ENCODE measurements around the gene RAPGEF6.
"Not testable (repeated sequence)": the region's sequence is repeated elsewhere in the genome, so short reads cannot be mapped to it uniquely, and the experiment has no call there.

GRCh38 chr5:131678273-131678672 is 43.2 kb upstream of the RAPGEF6 start:
- not testable (repeated sequence) for TF ChIP-seq CTCF, POLR2A (IDR thresholded peaks at IDR 0.05)
